ENCODE results near the gene NDE1.

DNA sequence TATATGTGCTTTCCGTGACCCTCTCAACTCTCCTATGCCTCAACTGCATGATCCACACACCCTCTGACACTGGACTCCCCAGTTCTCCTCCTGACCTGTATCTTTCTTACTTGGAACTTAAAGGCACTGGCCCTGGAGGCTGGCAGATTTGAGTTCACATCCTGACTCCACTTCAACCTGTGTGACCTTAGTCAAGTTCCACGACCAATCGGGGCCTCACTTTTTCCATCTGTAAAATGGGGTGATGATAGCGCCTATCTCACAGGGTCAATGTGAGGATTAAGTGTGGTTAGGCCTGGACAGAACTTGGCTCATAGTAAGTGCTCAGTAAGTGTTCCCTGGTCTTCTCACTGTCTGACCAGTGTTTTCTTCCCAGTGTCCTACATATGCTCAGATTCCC is 32.1 kb upstream of the NDE1 start:
- TF ChIP-seq, protein P1, sequence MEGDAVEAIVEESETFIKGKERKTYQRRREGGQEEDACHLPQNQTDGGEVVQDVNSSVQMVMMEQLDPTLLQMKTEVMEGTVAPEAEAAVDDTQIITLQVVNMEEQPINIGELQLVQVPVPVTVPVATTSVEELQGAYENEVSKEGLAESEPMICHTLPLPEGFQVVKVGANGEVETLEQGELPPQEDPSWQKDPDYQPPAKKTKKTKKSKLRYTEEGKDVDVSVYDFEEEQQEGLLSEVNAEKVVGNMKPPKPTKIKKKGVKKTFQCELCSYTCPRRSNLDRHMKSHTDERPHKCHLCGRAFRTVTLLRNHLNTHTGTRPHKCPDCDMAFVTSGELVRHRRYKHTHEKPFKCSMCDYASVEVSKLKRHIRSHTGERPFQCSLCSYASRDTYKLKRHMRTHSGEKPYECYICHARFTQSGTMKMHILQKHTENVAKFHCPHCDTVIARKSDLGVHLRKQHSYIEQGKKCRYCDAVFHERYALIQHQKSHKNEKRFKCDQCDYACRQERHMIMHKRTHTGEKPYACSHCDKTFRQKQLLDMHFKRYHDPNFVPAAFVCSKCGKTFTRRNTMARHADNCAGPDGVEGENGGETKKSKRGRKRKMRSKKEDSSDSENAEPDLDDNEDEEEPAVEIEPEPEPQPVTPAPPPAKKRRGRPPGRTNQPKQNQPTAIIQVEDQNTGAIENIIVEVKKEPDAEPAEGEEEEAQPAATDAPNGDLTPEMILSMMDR (IDR thresholded peaks at IDR 0.05) = no peak
- no peak for TF ChIP-seq EP300 (IDR thresholded peaks at IDR 0.05)

Data from stomach (tissue), 4 donors.